ENCODE results near the gene ARPP21.
"Not testable (repeated sequence)": the region's sequence is repeated elsewhere in the genome, so short reads cannot be mapped to it uniquely, and the experiment has no call there.

DNA sequence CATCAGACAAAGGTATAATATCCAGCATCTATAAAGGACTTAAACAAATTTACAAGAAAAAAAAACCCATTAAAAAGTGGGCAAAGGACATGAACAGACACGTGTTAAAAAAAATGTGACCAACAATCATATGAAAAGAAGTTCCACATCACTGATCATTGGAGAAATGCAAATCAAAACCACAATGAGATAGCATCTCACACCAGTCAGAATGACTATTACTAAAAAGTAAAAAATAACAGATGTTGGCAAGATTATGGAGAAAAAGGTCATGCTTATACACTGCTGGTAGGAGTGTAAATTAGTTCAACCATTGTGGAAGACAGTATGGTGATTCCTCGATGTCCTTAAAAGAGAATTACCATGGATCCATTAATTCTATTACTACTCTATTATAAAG is 19.1 kb upstream of the ARPP21 start:
- TF ChIP-seq, protein P1, sequence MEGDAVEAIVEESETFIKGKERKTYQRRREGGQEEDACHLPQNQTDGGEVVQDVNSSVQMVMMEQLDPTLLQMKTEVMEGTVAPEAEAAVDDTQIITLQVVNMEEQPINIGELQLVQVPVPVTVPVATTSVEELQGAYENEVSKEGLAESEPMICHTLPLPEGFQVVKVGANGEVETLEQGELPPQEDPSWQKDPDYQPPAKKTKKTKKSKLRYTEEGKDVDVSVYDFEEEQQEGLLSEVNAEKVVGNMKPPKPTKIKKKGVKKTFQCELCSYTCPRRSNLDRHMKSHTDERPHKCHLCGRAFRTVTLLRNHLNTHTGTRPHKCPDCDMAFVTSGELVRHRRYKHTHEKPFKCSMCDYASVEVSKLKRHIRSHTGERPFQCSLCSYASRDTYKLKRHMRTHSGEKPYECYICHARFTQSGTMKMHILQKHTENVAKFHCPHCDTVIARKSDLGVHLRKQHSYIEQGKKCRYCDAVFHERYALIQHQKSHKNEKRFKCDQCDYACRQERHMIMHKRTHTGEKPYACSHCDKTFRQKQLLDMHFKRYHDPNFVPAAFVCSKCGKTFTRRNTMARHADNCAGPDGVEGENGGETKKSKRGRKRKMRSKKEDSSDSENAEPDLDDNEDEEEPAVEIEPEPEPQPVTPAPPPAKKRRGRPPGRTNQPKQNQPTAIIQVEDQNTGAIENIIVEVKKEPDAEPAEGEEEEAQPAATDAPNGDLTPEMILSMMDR (IDR thresholded peaks at IDR 0.05; ENCODE audit: extremely low read depth in 1 of 2, insufficient read depth in 1 of 2, low read depth in 1 of 2, low read length in 2 of 2): not testable (repeated sequence)
- not testable (repeated sequence) for TF ChIP-seq GATA2 (IDR thresholded peaks at IDR 0.05; ENCODE audit: insufficient read depth, insufficient read length, low read depth, low read length); JUN (IDR thresholded peaks at IDR 0.05; ENCODE audit: borderline replicate concordance, insufficient read depth, insufficient read length, low read depth); EZH2 (IDR thresholded peaks at IDR 0.05; ENCODE audit: borderline replicate concordance, low read depth, low read length, severe bottlenecking); POLR2A (IDR thresholded peaks at IDR 0.05; ENCODE audit: low read depth, low read length); FOS (IDR thresholded peaks at IDR 0.05; ENCODE audit: borderline replicate concordance, insufficient read depth, low read length)

Measured in endothelial cell of umbilical vein (primary cell).